ENCODE measurements around the gene ARFRP1. TPM values are rescaled to one million over a fixed set of nuclear protein-coding genes. Genes with fewer than 3 reads are reported as not detected.

Gene ARFRP1
- total and polyA plus RNA-seq, 2 of the 4 experiments (the other 2 are of a cell fraction), result 25.3 to 36.6 TPM

DNA sequence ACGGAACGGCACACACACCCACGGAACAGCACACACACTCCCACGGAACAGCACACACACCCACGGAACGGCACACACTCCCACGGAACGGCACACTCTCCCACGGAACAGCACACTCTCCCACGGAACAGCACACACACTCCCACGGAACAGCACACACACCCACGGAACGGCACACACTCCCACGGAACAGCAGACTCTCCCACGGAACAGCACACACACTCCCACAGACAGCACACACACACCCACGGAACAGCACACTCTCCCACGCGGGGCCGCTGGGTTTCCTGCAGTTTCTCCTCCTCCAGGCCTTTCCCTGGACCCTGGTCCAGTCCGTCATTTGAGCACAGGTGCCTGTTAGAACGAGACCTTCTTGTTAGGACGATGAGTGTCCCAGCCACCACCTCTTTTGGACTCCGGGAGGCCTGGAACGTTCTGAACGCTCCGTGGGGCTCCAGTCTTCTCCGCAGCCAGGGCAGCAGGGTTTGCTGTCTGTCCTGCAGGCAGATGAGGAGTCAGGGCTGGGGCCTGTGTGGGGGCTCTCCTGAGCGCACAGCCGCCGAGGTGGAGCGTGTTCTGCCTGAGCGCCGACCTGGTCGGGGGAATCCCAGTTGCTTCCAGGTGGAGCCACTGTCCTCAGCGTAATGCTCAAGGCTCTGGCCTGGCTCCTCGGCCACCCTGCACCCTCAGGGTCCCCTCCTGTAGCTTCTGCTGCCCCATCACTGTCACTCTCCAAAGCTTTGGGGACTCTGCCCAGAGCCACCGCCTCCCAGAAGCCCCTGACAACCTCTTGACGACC, 28.9 kb downstream of the ARFRP1 start:
- H3K14ac ChIP-seq (replicated peaks; ENCODE audit: low read depth, low read length), result no peak overlapping the region
- H2BK15ac ChIP-seq (ENCODE audit: low read depth, low read length), result no peak overlapping the region
- no peaks in the 10 kb centered on the region for H4K20me1 ChIP-seq (ENCODE audit: insufficient read depth, low read length)
- H2AK9ac ChIP-seq (replicated peaks; ENCODE audit: low read depth, low read length, poor library complexity), result no peak overlapping the region
- H3K27ac ChIP-seq (ENCODE audit: insufficient read depth, low read length), result no peak overlapping the region
- no peak overlapping the region for H4K5ac ChIP-seq (ENCODE audit: low read depth, low read length)
- ATAC-seq (ENCODE audit: low read depth) (no peak), DNase-seq (no peak)
- no TSS peak for BruUV-seq (replicated peaks)
- H3K23ac ChIP-seq (ENCODE audit: low read depth, low read length), result no peak overlapping the region
- in situ Hi-C loops (cut with MboI; ENCODE audit: low sequenced_read_pairs), result no loop called here
- H4K91ac ChIP-seq (ENCODE audit: insufficient read depth, low read depth, low read length), result no peak overlapping the region
- no peaks in the 10 kb centered on the region for H3K9me3 ChIP-seq (ENCODE audit: control insufficient read depth, insufficient read depth, low read length)
- peaks cover 16% of the 10 kb centered on the region for H3K4me1 ChIP-seq (ENCODE audit: control insufficient read depth, insufficient read depth, low read length)
- intact Hi-C loops (cut with micrococcal nuclease), result no loop called here
- no peak overlapping the region for H4K8ac ChIP-seq (ENCODE audit: low read depth in 2 of 2, low read length in 2 of 2)
- no peak overlapping the region for H3K9ac ChIP-seq (ENCODE audit: low read depth, low read length)
- no peak overlapping the region for H2BK5ac ChIP-seq (ENCODE audit: low read depth, low read length, poor library complexity, severe bottlenecking)
- H2AK5ac ChIP-seq (ENCODE audit: low read depth, low read length), result no peak overlapping the region
- peaks cover 13% of the 10 kb centered on the region for H3K9me1 ChIP-seq (ENCODE audit: insufficient read depth, low read length)
- TF ChIP-seq CHD1 (IDR thresholded peaks at IDR 0.05; ENCODE audit: low read depth, low read length), result no peak
- TF ChIP-seq FOS (IDR thresholded peaks at IDR 0.05; ENCODE audit: low read depth, low read length), result no peak
- TF ChIP-seq NFE2L2 (IDR thresholded peaks at IDR 0.05; ENCODE audit: low read depth, low read length), result no peak
- no peak for TF ChIP-seq MAFK (IDR thresholded peaks at IDR 0.05; ENCODE audit: low read depth, low read length)
- TF ChIP-seq CEBPB (IDR thresholded peaks at IDR 0.05; ENCODE audit: low read depth, low read length), result no peak
- no peak for TF ChIP-seq CTCF (conservative IDR thresholded peaks at IDR 0.05; ENCODE audit: low read depth, low read length)
- TF ChIP-seq RCOR1 (IDR thresholded peaks at IDR 0.05; ENCODE audit: insufficient replicate concordance, low read length), result no peak
- TF ChIP-seq MXI1 (IDR thresholded peaks at IDR 0.05; ENCODE audit: borderline replicate concordance, low read depth, low read length), result no peak
- no peak for TF ChIP-seq RAD21 (IDR thresholded peaks at IDR 0.05; ENCODE audit: low read length)
- TF ChIP-seq, protein P1, sequence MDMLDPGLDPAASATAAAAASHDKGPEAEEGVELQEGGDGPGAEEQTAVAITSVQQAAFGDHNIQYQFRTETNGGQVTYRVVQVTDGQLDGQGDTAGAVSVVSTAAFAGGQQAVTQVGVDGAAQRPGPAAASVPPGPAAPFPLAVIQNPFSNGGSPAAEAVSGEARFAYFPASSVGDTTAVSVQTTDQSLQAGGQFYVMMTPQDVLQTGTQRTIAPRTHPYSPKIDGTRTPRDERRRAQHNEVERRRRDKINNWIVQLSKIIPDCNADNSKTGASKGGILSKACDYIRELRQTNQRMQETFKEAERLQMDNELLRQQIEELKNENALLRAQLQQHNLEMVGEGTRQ (IDR thresholded peaks at IDR 0.05; ENCODE audit: low read depth, low read length), result no peak
- TF ChIP-seq SMC3 (IDR thresholded peaks at IDR 0.05; ENCODE audit: low read depth, low read length), result no peak
- TF ChIP-seq POLR2A (IDR thresholded peaks at IDR 0.05; ENCODE audit: low read depth, low read length), result no peak
- TF ChIP-seq BHLHE40 (IDR thresholded peaks at IDR 0.05; ENCODE audit: low read depth, low read length), result no peak
- TF ChIP-seq, protein P2, sequence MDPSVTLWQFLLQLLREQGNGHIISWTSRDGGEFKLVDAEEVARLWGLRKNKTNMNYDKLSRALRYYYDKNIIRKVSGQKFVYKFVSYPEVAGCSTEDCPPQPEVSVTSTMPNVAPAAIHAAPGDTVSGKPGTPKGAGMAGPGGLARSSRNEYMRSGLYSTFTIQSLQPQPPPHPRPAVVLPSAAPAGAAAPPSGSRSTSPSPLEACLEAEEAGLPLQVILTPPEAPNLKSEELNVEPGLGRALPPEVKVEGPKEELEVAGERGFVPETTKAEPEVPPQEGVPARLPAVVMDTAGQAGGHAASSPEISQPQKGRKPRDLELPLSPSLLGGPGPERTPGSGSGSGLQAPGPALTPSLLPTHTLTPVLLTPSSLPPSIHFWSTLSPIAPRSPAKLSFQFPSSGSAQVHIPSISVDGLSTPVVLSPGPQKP (IDR thresholded peaks at IDR 0.05; ENCODE audit: borderline replicate concordance, low read depth, low read length), result no peak
- no peak for TF ChIP-seq RFX5 (IDR thresholded peaks at IDR 0.05; ENCODE audit: low read depth, low read length)
- no peak for TF ChIP-seq MAZ (IDR thresholded peaks at IDR 0.05; ENCODE audit: borderline replicate concordance, low read depth, low read length)
- 97% methylated on average over 15 of the region's 38 CpGs; no CpG with 5 or more reads in 1 of the 2 experiments for WGBS, 2 experiments (ENCODE audit: extremely low coverage in 2 of 2, insufficient read length in 1 of 2)
- no peak overlapping the region for H3K56ac ChIP-seq (ENCODE audit: extremely low read depth, insufficient read depth, low read length)
- no peak overlapping the region for H3K4me3 ChIP-seq (ENCODE audit: insufficient read depth, low read depth, low read length)
- CTCF ChIA-PET, result no interaction called here
- dilution Hi-C loops (cut with HindIII; ENCODE audit: low sequenced_read_pairs, unreplicated experiment), result no loop called here
- H3K79me1 ChIP-seq (ENCODE audit: low read depth in 1 of 2, low read length in 2 of 2), result peaks cover 8 to 22% of the 10 kb centered on the region in 2 experiments
- no peak overlapping the region for H3K4me2 ChIP-seq (ENCODE audit: low read depth, low read length)
- no peaks in the 10 kb centered on the region for H3K27me3 ChIP-seq (ENCODE audit: control insufficient read depth, insufficient read depth, low read length)
- no peak overlapping the region for H3K4ac ChIP-seq (ENCODE audit: low read depth, low read length)
- POLR2A ChIA-PET (ENCODE audit: unreplicated experiment), result no interaction called here
- H2AFZ ChIP-seq (replicated peaks; ENCODE audit: low read length, poor library complexity), result no peak overlapping the region
- H2BK120ac ChIP-seq (ENCODE audit: low read depth, low read length), result no peak overlapping the region
- no peak overlapping the region for H3K18ac ChIP-seq (ENCODE audit: low read depth, low read length)
- peaks cover 43% of the 10 kb centered on the region for H3K36me3 ChIP-seq (ENCODE audit: control insufficient read depth, insufficient read depth, low read length)
- H2BK20ac ChIP-seq (ENCODE audit: low read depth, low read length), result no peak overlapping the region
